Testis (tissue), 2 donors: ENCODE results near the gene CEACAM20.

Source experiments
- POLR2A ChIP-seq: fragments of 450-650 bp; IDR thresholded peaks from one replicate; pipeline ENCODE4 v1.6.1; 2017; ENCODE audit warnings: antibody characterized with exemption, mild to moderate bottlenecking, moderate library complexity
- TF ChIP-seq, protein P1 (sequence below), 3 experiments: fragments of 450-650 bp in 2 of 3; fragments of 200-600 bp in 1 of 3; sonication (generic) in 1 of 3; IDR thresholded peaks; one replicate each; pipeline ENCODE4 v1.5.1; 2016 to 2019; ENCODE audit warnings: antibody characterized with exemption in 3 of 3, mild to moderate bottlenecking in 2 of 3, moderate library complexity in 1 of 3

DNA sequence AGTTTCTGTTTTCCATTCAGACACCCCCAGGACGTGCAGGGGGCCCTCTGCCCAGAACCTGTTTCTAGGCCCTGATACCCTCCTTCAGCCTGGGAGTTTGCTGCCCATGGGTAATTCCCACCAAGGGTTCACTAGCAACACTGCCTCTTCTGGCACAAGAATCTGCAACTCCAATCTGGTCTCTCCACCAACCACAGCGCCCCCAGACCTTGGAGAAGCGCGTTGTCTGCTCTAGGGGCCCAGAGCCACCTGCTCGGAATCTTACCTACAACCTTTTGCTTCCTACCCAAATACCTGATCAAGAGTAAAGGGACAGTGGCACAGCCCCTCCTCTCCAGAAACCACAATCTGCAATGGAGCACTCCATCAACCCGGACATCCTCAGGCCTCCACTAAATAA is 29.9 kb downstream of the CEACAM20 start:
- TF ChIP-seq, protein P1, sequence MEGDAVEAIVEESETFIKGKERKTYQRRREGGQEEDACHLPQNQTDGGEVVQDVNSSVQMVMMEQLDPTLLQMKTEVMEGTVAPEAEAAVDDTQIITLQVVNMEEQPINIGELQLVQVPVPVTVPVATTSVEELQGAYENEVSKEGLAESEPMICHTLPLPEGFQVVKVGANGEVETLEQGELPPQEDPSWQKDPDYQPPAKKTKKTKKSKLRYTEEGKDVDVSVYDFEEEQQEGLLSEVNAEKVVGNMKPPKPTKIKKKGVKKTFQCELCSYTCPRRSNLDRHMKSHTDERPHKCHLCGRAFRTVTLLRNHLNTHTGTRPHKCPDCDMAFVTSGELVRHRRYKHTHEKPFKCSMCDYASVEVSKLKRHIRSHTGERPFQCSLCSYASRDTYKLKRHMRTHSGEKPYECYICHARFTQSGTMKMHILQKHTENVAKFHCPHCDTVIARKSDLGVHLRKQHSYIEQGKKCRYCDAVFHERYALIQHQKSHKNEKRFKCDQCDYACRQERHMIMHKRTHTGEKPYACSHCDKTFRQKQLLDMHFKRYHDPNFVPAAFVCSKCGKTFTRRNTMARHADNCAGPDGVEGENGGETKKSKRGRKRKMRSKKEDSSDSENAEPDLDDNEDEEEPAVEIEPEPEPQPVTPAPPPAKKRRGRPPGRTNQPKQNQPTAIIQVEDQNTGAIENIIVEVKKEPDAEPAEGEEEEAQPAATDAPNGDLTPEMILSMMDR (IDR thresholded peaks at IDR 0.05) = no peak
- TF ChIP-seq POLR2A = no peak
